SU-DHL-6 (cell line): ENCODE data around the gene GUK1.

Experiments used
- H2AFZ ChIP-seq: fragments of 200-600 bp; sonication (generic); 2 replicates; pipeline ENCODE4 v1.6.1; 2014; ENCODE audit warnings: low read depth, mild to moderate bottlenecking, moderate library complexity, mixed read lengths, antibody characterized with exemption, low read length; ENCODE audit not compliant: severe bottlenecking
- H3F3A ChIP-seq: fragments of 200-600 bp; shearing (Covaris generic); 2 replicates; pipeline ENCODE4 v1.6.0; 2016; ENCODE audit warnings: antibody characterized with exemption, mild to moderate bottlenecking; ENCODE audit not compliant: insufficient read depth
- H3K27ac ChIP-seq: fragments of 200-600 bp; sonication (generic); 2 replicates; pipeline ENCODE4 v1.5.1; 2016; ENCODE audit warnings: low read depth, mild to moderate bottlenecking, low read length, moderate library complexity, mixed read lengths
- H3K27me3 ChIP-seq: fragments of 200-600 bp; sonication (generic), shearing (Covaris generic); 2 replicates; pipeline ENCODE4 v1.6.0; 2014; ENCODE audit warnings: mild to moderate bottlenecking, low read length
- H3K36me3 ChIP-seq: fragments of 200-600 bp; sonication (generic); 2 replicates; pipeline ENCODE4 v1.6.1; 2014; ENCODE audit warnings: mild to moderate bottlenecking, low read length, mixed read lengths
- H3K4me2 ChIP-seq: fragments of 300-600, 200-600 bp; shearing (Covaris generic), sonication (generic); 2 replicates; pipeline ENCODE4 v1.6.0; 2014; ENCODE audit warnings: low read length, low read depth, mild to moderate bottlenecking; ENCODE audit not compliant: poor library complexity, severe bottlenecking
- H3K4me3 ChIP-seq: fragments of 200-600 bp; sonication (generic); 2 replicates; pipeline ENCODE4 v1.5.1; 2014; ENCODE audit warnings: antibody characterized with exemption, low read length, mild to moderate bottlenecking, mixed read lengths; ENCODE audit not compliant: insufficient read depth, poor library complexity, severe bottlenecking
- H3K79me2 ChIP-seq: fragments of 200-600 bp; sonication (generic); 2 replicates; pipeline ENCODE4 v1.6.1; 2014; ENCODE audit warnings: mild to moderate bottlenecking, low read length, moderate library complexity; ENCODE audit not compliant: insufficient read depth
- H3K9ac ChIP-seq: fragments of 200-600 bp; sonication (generic); 2 replicates; pipeline ENCODE4 v1.7.0; 2014; ENCODE audit warnings: mild to moderate bottlenecking, low read length
- H3K9me2 ChIP-seq: fragments of 200-600 bp; sonication (generic); replicated peaks from 2 replicates; pipeline ENCODE4 v1.6.1; 2014; ENCODE audit warnings: low read length; ENCODE audit not compliant: insufficient read depth
- H3K9me3 ChIP-seq: fragments of 200-600 bp; sonication (generic); 2 replicates; pipeline ENCODE4 v1.6.1; 2014; ENCODE audit warnings: low read length, mixed read lengths; ENCODE audit not compliant: insufficient read depth
- H4K20me1 ChIP-seq: fragments of 200-600 bp; sonication (generic); 2 replicates; pipeline ENCODE4 v1.6.1; 2014; ENCODE audit warnings: low read depth, mild to moderate bottlenecking, antibody characterized with exemption, low read length, moderate library complexity, mixed read lengths
- EZH2phosphoT487 ChIP-seq: fragments of 200-600 bp; sonication (generic), shearing (Covaris generic); conservative IDR thresholded peaks from 2 replicates; pipeline ENCODE4 v1.6.1; 2018; ENCODE audit warnings: mild to moderate bottlenecking, antibody characterized with exemption, low read length, moderate library complexity, mixed read lengths
- TF ChIP-seq, protein P1 (sequence below): fragments of 200-600 bp; sonication (generic); IDR thresholded peaks from one replicate; pipeline ENCODE4 v1.5.1; 2017; ENCODE audit warnings: antibody characterized with exemption, mild to moderate bottlenecking, low read length, moderate library complexity; ENCODE audit not compliant: insufficient read depth, poor library complexity, severe bottlenecking

Gene GUK1

DNA sequence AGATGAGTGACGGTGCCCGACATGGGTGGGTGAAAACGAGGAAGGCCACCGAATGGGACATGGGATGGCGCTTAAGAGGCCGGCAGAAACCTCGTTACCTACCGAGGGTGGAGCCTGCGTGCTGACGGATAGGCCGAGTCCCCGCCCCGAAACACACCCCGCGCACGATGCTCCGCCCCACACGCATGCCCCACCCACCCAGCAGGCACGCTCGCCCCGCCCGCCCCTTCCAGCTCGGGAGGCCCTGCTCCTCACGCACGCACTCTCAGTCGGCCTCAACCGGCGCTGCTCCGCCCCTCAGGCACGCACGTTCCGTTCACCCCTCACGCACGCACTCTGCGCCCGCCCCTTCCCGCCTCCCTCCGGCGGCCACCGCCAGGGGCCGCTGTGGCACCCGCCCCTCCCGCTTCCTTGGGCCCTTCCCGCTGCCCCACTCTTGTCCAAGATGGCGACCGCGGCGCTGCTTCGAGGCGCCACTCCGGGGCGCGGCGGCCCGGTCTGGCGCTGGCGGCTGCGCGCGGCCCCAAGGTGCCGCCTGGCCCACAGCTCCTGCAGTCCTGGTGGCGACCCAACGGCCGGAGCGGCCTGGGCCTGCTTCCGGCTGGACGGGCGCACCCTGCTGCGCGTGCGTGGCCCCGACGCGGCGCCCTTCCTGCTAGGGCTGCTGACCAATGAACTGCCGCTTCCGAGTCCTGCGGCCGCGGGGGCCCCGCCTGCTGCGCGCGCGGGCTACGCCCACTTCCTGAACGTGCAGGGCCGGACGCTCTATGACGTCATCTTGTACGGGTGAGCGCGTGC, 25.5 kb downstream of the GUK1 start, which contains the start of gene IBA57:
TSS of gene IBA57 (plus strand) at position 433 of the 798 bp plus-strand sequence. CDS start at position 446, 13 bp downstream.
- no peaks in the 10 kb centered on the region for H3K36me3 ChIP-seq
- H3K4me2 ChIP-seq, result peak within 1 kb of the TSS; percentile 97
- H3K9ac ChIP-seq, result peak within 1 kb of the TSS; percentile 77
- H3K27ac ChIP-seq, result peak within 1 kb of the TSS; percentile 90
- H3F3A ChIP-seq, result no peaks in the 10 kb centered on the region
- H3K27me3 ChIP-seq, result no peaks in the 10 kb centered on the region
- TF ChIP-seq, protein P1, sequence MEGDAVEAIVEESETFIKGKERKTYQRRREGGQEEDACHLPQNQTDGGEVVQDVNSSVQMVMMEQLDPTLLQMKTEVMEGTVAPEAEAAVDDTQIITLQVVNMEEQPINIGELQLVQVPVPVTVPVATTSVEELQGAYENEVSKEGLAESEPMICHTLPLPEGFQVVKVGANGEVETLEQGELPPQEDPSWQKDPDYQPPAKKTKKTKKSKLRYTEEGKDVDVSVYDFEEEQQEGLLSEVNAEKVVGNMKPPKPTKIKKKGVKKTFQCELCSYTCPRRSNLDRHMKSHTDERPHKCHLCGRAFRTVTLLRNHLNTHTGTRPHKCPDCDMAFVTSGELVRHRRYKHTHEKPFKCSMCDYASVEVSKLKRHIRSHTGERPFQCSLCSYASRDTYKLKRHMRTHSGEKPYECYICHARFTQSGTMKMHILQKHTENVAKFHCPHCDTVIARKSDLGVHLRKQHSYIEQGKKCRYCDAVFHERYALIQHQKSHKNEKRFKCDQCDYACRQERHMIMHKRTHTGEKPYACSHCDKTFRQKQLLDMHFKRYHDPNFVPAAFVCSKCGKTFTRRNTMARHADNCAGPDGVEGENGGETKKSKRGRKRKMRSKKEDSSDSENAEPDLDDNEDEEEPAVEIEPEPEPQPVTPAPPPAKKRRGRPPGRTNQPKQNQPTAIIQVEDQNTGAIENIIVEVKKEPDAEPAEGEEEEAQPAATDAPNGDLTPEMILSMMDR, result peak; percentile 57
- no peak for TF ChIP-seq EZH2phosphoT487
- peak within 1 kb of the TSS; percentile 76 for H3K4me3 ChIP-seq
- H3K79me2 ChIP-seq, result no peaks in the 10 kb centered on the region
- H3K9me3 ChIP-seq, result no peaks in the 10 kb centered on the region
- H3K9me2 ChIP-seq, result no peaks in the 10 kb centered on the region
- H4K20me1 ChIP-seq, result no peaks in the 10 kb centered on the region
- peak within 1 kb of the TSS; percentile 39 for H2AFZ ChIP-seq

DNA sequence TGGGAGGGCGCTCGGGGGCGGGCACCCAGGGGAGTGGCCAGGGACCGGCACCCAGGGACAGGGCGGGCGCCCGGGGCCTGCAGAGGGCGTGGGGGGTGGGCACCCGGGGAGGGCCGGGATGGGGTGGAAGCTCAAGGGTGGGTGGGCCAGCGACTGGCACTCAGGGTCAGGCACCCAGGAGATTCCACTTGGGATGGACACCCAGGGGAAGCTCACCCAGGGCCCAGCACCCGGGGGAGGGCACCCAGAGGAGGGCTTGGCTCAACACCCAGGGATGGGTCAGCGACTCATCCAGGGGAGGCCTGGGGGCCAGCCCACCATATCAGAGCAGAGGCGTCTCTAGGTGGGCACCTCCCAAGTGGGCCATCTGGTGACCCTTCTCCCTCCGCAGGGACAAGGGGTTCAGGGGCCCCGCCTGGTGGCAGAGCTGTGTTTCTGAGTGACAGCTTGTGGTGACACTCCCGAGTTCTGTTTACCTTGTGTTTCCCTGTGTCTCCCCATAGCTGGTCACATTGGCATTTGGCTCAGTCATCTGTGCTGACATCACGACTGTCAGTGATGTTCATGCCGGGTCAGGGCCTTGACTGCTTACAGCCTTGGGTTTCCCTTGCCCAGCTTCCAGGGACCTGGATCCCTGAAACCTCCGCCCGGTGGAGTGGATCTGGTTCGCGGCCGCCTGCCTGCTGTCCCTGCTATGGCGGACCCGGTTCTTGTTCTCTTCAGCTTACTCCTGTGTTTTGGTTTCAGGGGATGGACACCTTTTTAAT, 26.3 kb downstream of the GUK1 start:
- Histone ChIP-seq H3K9me3 (no peaks in the 10 kb centered on the region), H3K4me2 (peak overlapping the region; percentile 70), H4K20me1 (no peaks in the 10 kb centered on the region), H3K36me3 (no peaks in the 10 kb centered on the region), H2AFZ (no peak overlapping the region), H3K9ac (peak overlapping the region; percentile 77), H3K27me3 (no peaks in the 10 kb centered on the region), H3K9me2 (no peaks in the 10 kb centered on the region), H3F3A (no peaks in the 10 kb centered on the region), H3K79me2 (no peaks in the 10 kb centered on the region), H3K27ac (no peak overlapping the region), H3K4me3 (peak overlapping the region; percentile 61)
- no peak for TF ChIP-seq EZH2phosphoT487
- TF ChIP-seq, protein P1, result peak; percentile 16

DNA sequence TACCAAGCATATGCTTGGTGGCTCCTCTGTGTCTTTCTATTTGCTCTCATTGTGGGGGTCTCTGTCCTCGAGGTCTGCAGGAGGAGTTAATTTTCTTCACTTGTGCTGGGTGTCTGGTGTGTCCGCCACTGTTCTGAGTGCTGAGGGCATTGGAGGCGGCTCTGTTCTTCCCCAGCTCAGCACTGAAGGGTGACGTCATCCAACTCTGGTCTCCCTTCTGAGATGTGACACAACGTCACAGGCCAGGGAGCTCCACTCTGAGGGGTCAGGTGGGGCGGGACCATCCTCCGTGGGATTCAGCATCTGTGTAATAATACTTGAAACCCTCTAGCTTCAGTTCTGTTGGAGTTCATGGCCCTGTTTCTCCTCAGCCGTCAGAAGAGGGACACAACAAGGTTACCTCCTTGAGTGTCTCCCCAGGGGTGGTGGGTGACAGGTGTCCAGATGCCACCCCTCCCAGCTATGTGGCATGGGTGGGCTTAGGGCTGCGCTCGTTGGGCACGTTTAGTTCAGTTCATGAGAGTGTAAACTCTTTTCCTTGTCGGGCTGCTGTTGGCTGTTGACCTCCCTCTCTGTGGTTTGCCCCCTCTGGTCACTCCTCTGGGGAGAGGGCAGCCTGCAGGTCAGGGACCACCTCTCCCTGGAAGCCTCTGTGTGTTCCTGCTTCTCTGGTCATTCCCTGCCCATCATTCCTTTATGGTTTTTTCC, 28.6 kb downstream of the GUK1 start:
- TF ChIP-seq EZH2phosphoT487, result no peak
- TF ChIP-seq, protein P1, result no peak
- no peak overlapping the region for H3K4me3 ChIP-seq
- no peaks in the 10 kb centered on the region for H3K79me2 ChIP-seq
- no peaks in the 10 kb centered on the region for H3K36me3 ChIP-seq
- no peak overlapping the region for H3K27ac ChIP-seq
- no peak overlapping the region for H2AFZ ChIP-seq
- no peaks in the 10 kb centered on the region for H4K20me1 ChIP-seq
- H3K4me2 ChIP-seq, result no peak overlapping the region
- no peaks in the 10 kb centered on the region for H3K9me3 ChIP-seq
- no peaks in the 10 kb centered on the region for H3K27me3 ChIP-seq
- H3F3A ChIP-seq, result no peaks in the 10 kb centered on the region
- H3K9ac ChIP-seq, result no peak overlapping the region
- no peaks in the 10 kb centered on the region for H3K9me2 ChIP-seq
